GM12878 (cell line): ENCODE results near the gene HS3ST3B1. TPM values are rescaled to one million over a fixed set of nuclear protein-coding genes. Genes with fewer than 3 reads are reported as not detected.

Source experiments
- NR2C2 ChIP-seq: IDR thresholded peaks from 2 replicates; pipeline ENCODE4 v1.6.1; 2011; ENCODE audit warnings: borderline replicate concordance, low read depth; ENCODE audit not compliant: control insufficient read depth, insufficient read length
- TCF12 ChIP-seq: IDR thresholded peaks from 2 replicates; pipeline ENCODE4 v1.6.1; 2011; ENCODE audit warnings: low read depth, mild to moderate bottlenecking, low read length
- USF2 ChIP-seq: IDR thresholded peaks from 2 replicates; pipeline ENCODE4 v1.6.1; 2011; ENCODE audit warnings: low read depth, low read length, improper control_type of control experiment, borderline replicate concordance
- polyA plus RNA-seq, 11 experiments: library from polyadenylated mRNA; depleted of rRNA in 4 of 11; unstranded in 6 of 11; stranded (reverse) in 5 of 11; fragments of >200 nt; fragmentation: Nextera tagmentation in 4 of 11; fragmentation: Illumina TruSeq in 1 of 11; extraction: Ambion mirVana in 4 of 11; extraction: Trizol in 1 of 11; gene quantifications; 1 replicate in 1 of 11; 2 replicates in 10 of 11; pipeline versions ENCODE4 v1.2.1 to v1.2.3, GENCODE V29; 2011 to 2016; ENCODE audit warnings: inconsistent platforms in 2 of 11, missing spikeins in 2 of 11, low read depth in 1 of 11
- total RNA-seq, 4 experiments: library from RNA; depleted of rRNA in 3 of 4; stranded (reverse); fragments of >200 nt in 3 of 4; fragmentation: Illumina TruSeq in 1 of 4; extraction: Trizol in 1 of 4; gene quantifications; 2 replicates each; pipeline versions ENCODE4 v1.2.1 to v1.2.3, GENCODE V29; 2013 to 2021
- TF ChIP-seq, protein P1 (sequence below): fragments of 450-650 bp; IDR thresholded peaks from 2 replicates; pipeline ENCODE4 v1.6.1; 2017; ENCODE audit warnings: mild to moderate bottlenecking, moderate library complexity

Gene HS3ST3B1
- total and polyA plus RNA-seq, 10 of the 15 experiments (the other 5 are each of a cell fraction or from before 2014, with no cell fraction given) = 0.03 to 0.14 (median 0.06) TPM; not detected in 3

DNA sequence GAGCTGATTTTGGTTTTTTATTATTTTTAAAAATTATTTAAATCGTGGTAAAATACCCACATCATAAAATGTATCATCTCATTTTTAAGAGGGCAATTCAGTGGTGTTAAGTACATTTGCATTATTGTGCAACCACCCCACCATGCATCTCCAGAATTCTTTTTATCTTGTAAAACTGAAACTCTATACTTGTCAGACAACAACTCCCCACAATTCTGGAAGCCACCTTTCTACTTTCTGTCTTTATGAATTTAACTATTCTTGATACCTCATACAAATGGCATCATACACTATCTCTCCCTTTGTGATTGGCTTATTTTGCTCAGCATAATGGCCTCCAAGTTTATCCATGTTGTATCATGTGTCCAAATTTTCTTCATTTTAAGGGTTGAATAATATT lies 97.9 kb downstream of the HS3ST3B1 start (continued):
- TF ChIP-seq NR2C2 (no peak), USF2 (no peak), TCF12 (no peak)
- TF ChIP-seq, protein P1, sequence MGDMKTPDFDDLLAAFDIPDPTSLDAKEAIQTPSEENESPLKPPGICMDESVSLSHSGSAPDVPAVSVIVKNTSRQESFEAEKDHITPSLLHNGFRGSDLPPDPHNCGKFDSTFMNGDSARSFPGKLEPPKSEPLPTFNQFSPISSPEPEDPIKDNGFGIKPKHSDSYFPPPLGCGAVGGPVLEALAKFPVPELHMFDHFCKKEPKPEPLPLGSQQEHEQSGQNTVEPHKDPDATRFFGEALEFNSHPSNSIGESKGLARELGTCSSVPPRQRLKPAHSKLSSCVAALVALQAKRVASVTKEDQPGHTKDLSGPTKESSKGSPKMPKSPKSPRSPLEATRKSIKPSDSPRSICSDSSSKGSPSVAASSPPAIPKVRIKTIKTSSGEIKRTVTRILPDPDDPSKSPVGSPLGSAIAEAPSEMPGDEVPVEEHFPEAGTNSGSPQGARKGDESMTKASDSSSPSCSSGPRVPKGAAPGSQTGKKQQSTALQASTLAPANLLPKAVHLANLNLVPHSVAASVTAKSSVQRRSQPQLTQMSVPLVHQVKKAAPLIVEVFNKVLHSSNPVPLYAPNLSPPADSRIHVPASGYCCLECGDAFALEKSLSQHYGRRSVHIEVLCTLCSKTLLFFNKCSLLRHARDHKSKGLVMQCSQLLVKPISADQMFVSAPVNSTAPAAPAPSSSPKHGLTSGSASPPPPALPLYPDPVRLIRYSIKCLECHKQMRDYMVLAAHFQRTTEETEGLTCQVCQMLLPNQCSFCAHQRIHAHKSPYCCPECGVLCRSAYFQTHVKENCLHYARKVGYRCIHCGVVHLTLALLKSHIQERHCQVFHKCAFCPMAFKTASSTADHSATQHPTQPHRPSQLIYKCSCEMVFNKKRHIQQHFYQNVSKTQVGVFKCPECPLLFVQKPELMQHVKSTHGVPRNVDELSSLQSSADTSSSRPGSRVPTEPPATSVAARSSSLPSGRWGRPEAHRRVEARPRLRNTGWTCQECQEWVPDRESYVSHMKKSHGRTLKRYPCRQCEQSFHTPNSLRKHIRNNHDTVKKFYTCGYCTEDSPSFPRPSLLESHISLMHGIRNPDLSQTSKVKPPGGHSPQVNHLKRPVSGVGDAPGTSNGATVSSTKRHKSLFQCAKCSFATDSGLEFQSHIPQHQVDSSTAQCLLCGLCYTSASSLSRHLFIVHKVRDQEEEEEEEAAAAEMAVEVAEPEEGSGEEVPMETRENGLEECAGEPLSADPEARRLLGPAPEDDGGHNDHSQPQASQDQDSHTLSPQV = no peak
- TF ChIP-seq, all 136 proteins: peak for 0

Other genes with a start within 250 kb of the HS3ST3B1 start
- gene COX10, start 231.6 kb upstream of the HS3ST3B1 start, total RNA-seq (2014; rRNA removed) = 25.0 and 26.0 TPM in 2 replicates
- gene COX10, start 231.6 kb upstream of the HS3ST3B1 start, total RNA-seq (2014; rRNA removed; fragmentation: Illumina TruSeq; extraction: Trizol) = 18.7 and 19.3 TPM in 2 replicates
- gene COX10, start 231.6 kb upstream of the HS3ST3B1 start, total RNA-seq (2021) = 21.2 and 22.8 TPM in 2 replicates
- 17.9 and 19.8 TPM in 2 replicates for gene COX10, start 231.6 kb upstream of the HS3ST3B1 start, polyA plus RNA-seq (2011; rRNA removed)
- gene COX10, start 231.6 kb upstream of the HS3ST3B1 start, polyA plus RNA-seq (2014; fragmentation: Illumina TruSeq; extraction: Trizol) = 20.7 and 29.3 TPM in 2 replicates
- gene COX10, start 231.6 kb upstream of the HS3ST3B1 start, polyA plus RNA-seq (2014; fragmentation: Nextera tagmentation; extraction: Ambion mirVana) = 10 to 100 TPM in 1 of 2 experiments, 1 to 10 TPM in 1; 9.6 to 12.6 TPM
- gene COX10, start 231.6 kb upstream of the HS3ST3B1 start, polyA plus RNA-seq (2014; rRNA removed) = 16.2 and 16.9 TPM in 2 replicates
- 10 to 100 TPM; 28.7 to 29.4 TPM for gene COX10, start 231.6 kb upstream of the HS3ST3B1 start, polyA plus RNA-seq (2016; fragmentation: Nextera tagmentation; extraction: Ambion mirVana)
- not detected in 2 replicates for gene CDRT15, start 64.2 kb upstream of the HS3ST3B1 start, total RNA-seq (2014; rRNA removed)
- gene CDRT15, start 64.2 kb upstream of the HS3ST3B1 start, total RNA-seq (2014; rRNA removed; fragmentation: Illumina TruSeq; extraction: Trizol) = not detected in 2 replicates
- gene CDRT15, start 64.2 kb upstream of the HS3ST3B1 start, total RNA-seq (2021) = not detected in 2 replicates
- gene CDRT15, start 64.2 kb upstream of the HS3ST3B1 start, polyA plus RNA-seq (2011; rRNA removed) = not detected in 2 replicates
- gene CDRT15, start 64.2 kb upstream of the HS3ST3B1 start, polyA plus RNA-seq (2014; fragmentation: Illumina TruSeq; extraction: Trizol) = not detected in 2 replicates
- not detected for gene CDRT15, start 64.2 kb upstream of the HS3ST3B1 start, polyA plus RNA-seq (2014; fragmentation: Nextera tagmentation; extraction: Ambion mirVana)
- gene CDRT15, start 64.2 kb upstream of the HS3ST3B1 start, polyA plus RNA-seq (2014; rRNA removed) = not detected in 2 replicates
- under 1 TPM in 1 of 2 experiments, not detected in 1; 0.29 TPM for gene CDRT15, start 64.2 kb upstream of the HS3ST3B1 start, polyA plus RNA-seq (2016; fragmentation: Nextera tagmentation; extraction: Ambion mirVana)